HG03095 (cell line): ENCODE measurements around the gene UPF2.

Experiments
- ATAC-seq: cut with Tn5 transposase; IDR thresholded peaks from one replicate; pipeline ENCODE4 v1.9.1; 2021; ENCODE audit warnings: moderate library complexity; ENCODE audit not compliant: unreplicated experiment

The UPF2 gene

DNA sequence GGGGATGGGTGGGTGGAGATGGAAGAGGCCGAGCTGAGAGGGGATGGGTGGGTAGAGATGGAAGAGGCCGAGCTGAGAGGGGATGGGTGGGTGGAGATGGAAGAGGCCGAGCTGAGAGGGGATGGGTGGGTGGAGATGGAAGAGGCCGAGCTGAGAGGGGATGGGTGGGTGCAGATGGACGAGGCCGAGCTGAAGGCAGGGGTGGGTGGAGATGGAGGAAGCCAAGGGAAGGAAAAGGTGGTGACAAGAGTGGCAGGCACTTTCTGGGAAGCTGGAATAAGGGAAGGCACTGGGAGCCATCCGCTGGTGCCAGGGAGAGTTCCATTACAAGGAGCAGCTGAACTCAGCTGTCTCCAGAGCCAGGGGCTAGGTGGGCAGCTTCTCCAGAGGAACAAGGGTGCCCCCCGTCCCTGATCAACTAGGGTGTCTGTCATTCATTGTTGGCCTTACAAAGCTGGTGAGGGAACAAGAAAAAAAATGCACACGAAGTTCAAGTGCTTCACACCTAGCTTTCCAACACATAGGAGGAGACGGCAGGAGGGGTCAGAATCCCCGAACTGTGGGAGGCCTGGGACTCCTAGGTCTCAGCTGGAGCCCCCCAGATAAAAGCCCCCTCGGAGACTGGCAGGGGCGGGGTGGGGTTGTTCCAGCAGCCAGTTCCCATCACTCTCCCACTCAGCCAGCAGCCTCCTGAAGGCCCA lies 157.0 kb downstream of the UPF2 start:
- no peak for ATAC-seq

DNA sequence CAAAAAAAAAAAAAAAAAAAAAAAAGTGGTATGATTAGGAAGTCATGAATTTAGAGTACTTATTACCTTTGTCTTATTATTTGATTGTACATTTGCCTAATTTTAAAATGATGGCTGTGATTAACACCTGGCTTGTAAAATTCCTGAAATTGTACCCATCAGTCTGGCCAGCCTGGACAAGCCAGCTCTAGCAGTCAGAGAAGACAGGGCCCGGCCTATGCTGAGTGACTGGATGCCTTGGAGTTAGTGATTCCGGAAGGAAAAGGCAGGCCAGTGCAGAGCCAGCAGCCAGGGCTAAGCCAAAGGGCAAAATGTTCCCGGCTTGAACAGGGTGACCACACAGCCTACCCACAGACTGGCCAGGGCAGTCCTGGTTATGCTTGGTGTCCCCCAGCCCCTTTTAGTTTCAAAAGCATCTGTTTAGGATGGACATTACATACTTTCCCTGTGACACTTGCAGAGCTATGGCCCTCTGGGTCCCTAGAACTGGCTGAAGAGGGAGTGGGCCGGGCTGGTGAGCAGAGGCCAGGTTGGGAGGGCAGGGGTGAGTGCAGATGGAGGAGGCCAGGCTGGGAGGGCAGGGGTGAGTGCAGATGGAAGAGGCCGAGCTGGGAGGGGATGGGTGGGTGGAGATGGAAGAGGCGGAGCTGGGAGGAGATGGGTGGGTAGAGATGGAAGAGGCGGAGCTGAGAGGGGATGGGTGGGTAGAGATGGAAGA lies 157.7 kb downstream of the UPF2 start:
- no peak for ATAC-seq

- ATAC-seq, result no peak
Observed at GRCh38 chr10:11882646-11883375, 159.8 kb downstream of the UPF2 start.

DNA sequence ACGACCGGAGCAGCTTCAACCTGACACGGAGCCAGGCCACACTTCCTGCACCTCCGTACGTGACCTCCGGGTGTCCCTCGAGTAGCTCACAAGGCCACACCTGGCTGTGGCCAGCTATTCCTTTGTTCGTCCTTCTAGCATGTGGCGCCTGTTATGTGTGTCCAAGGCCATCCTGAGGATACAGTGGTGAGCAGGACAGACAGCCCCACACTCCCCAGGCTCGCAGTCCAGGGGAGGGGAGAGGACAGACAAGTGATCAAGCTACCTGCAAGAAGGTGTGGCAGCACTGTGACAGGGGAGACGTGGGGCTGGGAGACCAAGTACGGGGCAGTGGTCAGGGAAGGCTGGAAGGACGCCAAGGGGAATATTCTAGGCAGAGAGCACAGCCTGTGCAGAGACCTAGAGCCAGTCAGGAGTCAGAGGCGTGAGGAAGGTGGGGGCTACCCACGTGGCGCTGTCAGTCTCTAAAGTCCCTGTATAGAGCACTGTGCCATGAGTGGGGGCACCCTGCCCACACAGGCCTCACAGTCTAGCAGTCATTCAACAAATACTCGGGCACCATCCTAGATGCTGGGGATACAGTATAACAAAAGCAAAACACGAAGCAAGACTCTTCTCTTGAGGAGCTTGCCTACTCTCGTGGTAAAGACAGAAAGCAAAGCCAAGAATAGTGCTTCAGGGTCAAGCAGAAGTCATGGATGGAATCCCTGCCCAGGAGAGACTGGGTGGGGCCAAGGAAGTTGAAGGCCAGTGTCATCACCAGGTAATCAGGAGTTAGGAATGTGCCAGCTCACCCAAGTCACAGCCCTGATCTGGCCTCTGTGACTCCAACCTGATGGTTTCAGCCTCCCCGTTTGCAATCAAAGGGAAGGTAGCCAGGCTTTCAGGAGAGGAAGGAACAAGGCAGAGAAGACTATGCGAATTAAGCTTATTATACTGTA lies 160.9 kb downstream of the UPF2 start:
- no peak for ATAC-seq

- ATAC-seq, result no peak
Observed at GRCh38 chr10:11881030-11881476, 161.6 kb downstream of the UPF2 start.

DNA sequence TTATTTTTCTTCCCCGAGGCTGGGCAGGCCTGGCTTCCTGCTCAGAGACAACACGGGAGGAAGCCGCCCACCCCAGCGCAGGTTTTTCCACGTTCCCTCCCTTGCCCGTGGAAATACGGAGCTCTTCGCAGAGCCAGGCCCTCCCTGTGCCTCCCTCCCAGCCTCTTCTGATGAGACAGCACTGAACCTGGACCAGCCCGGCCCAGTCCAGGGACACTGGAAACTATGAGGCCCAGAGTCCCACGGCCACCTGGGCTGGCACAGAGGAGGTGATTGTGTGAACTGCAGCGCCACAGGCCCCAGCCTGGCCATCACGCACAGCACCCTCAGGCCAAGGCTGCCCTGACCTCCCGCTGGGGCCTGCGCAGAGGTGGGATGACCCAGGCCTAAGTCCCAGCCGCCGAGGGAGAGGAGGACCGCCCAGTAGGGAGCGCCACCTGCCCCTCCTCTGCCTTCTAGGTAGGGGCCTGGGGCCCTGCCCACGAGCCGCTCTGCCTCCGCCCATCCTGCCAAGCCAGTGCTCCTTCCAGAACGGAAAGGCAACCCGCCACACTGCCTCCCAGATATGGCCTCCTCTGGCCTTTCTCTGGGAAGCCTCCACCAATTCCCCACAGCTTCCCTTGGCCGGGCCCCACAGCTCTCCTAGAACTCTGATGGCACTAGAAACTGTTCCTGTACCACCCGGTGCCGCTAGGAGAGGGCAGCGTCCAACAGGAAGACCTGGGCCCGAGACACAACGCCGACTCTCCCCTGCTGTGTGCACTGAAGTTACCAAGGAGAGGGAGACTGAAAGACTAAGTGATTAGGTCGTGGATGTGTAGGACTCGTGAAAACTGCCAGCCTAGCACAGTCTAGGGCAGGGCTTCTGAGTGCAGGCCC lies 162.2 kb downstream of the UPF2 start:
- ATAC-seq, result no peak

DNA sequence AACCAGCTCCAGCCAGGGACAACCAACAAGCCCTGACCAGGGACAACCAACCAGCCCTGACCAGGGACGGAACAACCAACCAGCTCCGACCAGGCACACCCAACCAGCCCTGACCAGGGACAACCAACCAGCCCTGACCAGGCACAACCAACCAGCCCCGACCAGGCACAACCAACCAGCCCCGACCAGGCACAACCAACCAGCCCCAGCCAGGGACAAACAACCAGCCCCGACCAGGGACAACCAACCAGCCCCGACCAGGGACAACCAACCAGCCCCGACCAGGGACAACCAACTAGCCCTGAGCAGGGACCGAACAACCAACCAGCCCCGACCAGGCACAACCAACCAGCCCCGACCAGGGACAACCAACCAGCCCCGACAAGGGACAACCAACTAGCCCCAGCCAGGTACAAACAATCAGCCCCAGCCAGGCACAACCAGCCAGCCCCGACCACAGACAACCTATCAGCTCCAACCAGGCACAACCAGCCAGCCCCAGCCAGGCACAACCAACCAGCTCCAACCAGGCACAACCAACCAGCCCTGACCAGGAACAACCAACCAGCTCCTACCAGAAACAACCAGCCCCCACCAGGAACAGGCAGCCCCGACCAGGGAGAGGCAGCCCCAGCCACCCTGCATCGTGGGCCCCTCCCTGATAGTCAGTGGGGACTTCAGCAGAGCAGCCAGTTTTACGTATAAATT lies 163.1 kb downstream of the UPF2 start:
- no peak for ATAC-seq

DNA sequence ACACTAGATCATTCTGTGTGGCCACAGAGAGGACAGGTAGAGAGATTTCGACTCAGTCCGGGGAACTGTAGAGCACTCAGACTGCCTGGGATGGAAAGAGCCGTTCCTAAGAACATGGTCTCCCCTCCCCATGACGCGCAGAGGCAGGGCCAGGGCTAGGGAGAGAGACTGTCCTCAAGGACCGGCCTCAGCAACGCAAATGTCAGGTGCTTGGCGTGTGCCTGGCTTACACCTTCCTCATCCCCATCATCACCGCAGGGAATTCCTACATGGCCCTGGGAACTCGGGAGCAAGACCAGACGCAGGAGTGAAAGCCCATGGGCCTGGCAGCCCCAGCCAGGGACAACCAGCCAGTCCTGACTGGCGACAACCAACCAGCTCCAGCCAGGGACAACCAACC lies 163.8 kb downstream of the UPF2 start:
- ATAC-seq, result no peak

DNA sequence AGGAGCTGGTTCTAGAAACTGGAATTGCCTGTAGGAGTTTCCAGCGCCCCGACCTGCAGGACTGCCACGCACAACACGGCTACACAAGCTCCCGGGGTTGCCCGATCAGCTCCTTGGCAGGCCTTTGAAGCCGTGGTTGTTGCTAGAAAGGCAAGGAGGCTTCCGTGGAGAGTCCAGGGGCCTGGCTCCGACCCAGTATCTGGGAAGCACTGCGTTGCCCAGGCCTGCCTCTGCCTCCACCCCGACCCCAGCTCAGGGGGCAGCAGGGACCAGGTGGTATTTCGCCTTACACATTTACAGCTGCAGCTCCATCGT lies 165.1 kb downstream of the UPF2 start:
- no peak for ATAC-seq

DNA sequence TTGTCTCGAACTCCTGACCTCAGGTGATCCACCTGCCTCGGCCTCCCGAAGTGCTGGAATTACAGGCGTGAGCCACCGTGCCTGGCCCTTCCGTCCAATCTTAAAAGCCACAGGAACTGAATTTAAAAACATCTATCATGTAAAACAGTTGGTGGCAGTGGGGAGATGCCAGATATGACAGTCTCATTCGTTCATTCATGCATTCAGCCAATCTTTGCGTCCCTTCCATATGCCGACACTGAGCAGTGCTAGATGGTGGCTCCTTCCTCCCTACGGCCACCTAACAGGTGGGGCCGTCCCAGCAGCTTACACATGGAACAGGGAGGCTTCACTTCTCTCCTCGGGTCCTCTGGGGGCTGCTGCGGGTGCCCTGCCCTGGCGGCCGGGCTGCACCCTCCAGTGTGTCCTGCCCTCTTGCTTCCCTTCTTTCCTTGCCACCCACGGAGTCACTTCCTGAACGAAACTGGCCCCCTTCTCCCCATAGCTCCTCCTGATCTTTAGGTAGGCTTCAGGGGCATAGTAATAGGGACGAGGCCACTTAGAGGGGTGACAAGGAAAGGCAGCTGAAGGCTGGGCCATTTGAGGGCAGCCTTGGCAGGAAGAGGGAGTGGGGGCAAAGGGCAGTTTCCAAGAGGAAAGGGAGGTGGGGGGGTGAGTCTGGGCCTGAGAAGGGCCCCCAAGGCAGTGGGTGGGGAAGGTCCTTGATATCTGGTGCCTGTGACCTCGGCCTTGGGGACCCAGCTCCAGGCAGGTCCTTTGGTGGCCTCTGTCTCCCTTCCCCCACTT lies 165.6 kb downstream of the UPF2 start:
- ATAC-seq, result no peak

DNA sequence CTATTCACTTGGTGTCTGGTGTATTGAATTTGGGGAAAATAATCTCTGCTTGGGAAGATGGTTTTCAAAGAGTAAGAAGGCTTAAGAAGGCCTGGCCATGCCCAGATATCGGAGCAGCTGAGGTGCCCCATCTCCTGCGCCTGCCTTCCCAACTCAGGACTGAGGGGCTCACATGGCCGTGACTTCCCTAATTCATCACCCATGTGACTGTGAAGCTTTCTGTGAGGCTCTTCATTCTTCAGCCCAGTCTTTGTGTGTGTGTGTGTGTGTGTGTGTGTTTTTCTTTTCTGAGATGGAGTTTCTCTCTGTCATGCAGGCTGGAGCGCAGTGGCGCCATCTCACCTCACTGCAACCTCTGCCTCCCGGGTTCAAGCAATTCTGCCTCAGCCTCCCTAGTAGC lies 166.3 kb downstream of the UPF2 start:
- ATAC-seq, result no peak

GRCh38 chr10:11875494-11876281 lies 166.9 kb downstream of the UPF2 start:
- no peak for ATAC-seq

GRCh38 chr10:11874568-11875493 lies 167.8 kb downstream of the UPF2 start:
- no peak for ATAC-seq

GRCh38 chr10:11871466-11871865 lies 171.1 kb downstream of the UPF2 start:
- no peak for ATAC-seq

DNA sequence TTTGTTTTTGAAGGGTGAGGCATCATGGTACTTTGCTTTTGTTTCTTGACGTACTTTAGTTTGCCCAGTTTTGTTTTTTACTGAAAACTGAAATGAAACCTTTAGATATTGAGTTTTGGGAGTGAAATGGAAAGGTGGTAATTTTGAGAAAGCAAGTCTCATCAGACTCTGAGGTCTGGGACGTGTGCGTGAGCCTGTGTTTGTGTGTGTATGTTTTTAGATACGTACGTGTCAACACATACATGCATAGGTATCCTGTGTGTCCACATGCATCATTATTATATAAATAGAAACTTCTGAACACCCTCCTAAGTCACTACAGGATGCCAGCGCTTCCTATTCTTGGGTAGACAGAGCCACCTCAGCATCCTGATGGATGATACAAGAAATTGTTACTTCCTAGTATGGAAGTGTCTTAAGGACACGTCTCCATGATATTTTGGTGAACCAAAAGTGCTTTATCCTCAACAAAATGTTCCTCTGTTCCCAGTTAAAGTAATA lies 171.7 kb downstream of the UPF2 start:
- ATAC-seq, result no peak

DNA sequence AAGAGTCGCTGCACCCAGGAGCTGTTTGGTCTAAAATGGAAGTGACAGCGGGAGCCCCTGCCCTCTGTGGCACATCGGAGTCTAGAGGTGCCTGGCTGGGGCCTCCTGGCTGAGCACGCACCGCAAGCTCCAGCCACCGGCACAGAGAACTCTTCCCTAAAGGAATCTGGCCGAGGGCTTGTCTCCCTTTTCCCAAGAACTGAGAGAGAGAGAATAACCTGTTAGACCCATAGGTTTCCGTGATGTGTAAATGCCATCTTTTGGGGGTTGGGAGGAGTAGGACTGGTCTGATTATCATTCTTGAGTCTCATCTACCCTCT lies 172.2 kb downstream of the UPF2 start:
- no peak for ATAC-seq
